Ishikawa (cell line): ENCODE results near the gene USP11.

Source experiments
- CEBPB ChIP-seq: IDR thresholded peaks from 2 replicates; pipeline ENCODE4 v1.6.1; 2012
- CREB1 ChIP-seq: IDR thresholded peaks from 2 replicates; pipeline ENCODE4 v1.6.1; 2012; ENCODE audit warnings: low read depth
- EGR1 ChIP-seq: IDR thresholded peaks from 2 replicates; pipeline ENCODE4 v1.6.1; 2012
- EP300 ChIP-seq: IDR thresholded peaks from 2 replicates; pipeline ENCODE4 v1.6.1; 2012; ENCODE audit warnings: borderline replicate concordance
- FOXM1 ChIP-seq: IDR thresholded peaks from 2 replicates; pipeline ENCODE4 v1.6.1; 2012; ENCODE audit warnings: low read depth, borderline replicate concordance
- MAX ChIP-seq: IDR thresholded peaks from 2 replicates; pipeline ENCODE4 v1.6.1; 2012
- NFIC ChIP-seq: IDR thresholded peaks from 2 replicates; pipeline ENCODE4 v1.6.1; 2012
- RAD21 ChIP-seq: IDR thresholded peaks from 2 replicates; pipeline ENCODE4 v1.6.1; 2012; ENCODE audit warnings: low read depth
- REST ChIP-seq: IDR thresholded peaks from 2 replicates; pipeline ENCODE4 v1.6.1; 2012; ENCODE audit warnings: low read depth, mild to moderate bottlenecking
- TAF1 ChIP-seq: IDR thresholded peaks from 2 replicates; pipeline ENCODE4 v1.6.1; 2012; ENCODE audit warnings: low read depth, mild to moderate bottlenecking
- TCF12 ChIP-seq: IDR thresholded peaks from 2 replicates; pipeline ENCODE4 v1.6.1; 2012; ENCODE audit warnings: low read depth
- TEAD4 ChIP-seq: IDR thresholded peaks from 2 replicates; pipeline ENCODE4 v1.6.1; 2012
- USF1 ChIP-seq: IDR thresholded peaks from 2 replicates; pipeline ENCODE4 v1.6.1; 2012
- YY1 ChIP-seq: IDR thresholded peaks from 2 replicates; pipeline ENCODE4 v1.6.1; 2012; ENCODE audit warnings: low read depth
- ZBTB7A ChIP-seq: IDR thresholded peaks from 2 replicates; pipeline ENCODE4 v1.6.1; 2012; ENCODE audit warnings: low read depth

Gene USP11

DNA sequence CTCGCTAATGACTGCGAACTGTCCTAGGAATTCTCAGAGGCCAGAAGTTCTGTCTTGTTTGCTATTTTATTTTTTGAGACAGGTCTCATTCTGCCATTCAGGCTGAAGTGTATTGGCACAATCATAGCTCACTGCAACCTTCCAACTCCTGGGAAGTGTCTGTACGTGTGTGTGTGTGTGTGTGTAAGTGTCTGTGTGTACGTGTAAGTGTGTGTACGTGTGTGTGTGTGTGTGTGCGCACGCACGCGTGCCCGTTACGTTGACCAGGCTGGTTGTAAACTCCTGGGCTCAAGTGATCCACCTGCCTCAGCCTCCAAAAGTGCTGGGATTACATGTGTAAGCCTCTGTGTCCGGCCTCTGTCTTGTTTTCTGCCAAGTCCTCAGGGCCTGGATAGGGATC lies 24.7 kb upstream of the USP11 start:
- no peak for TF ChIP-seq TAF1
- TF ChIP-seq RAD21, result no peak
- TF ChIP-seq EP300, result no peak
- TF ChIP-seq FOXM1, result no peak
- no peak for TF ChIP-seq NFIC
- no peak for TF ChIP-seq ZBTB7A
- no peak for TF ChIP-seq CEBPB
- TF ChIP-seq YY1, result no peak
- TF ChIP-seq TCF12, result no peak
- no peak for TF ChIP-seq TEAD4
- TF ChIP-seq USF1, result no peak
- no peak for TF ChIP-seq REST
- no peak for TF ChIP-seq EGR1
- TF ChIP-seq CREB1, result no peak
- no peak for TF ChIP-seq MAX

DNA sequence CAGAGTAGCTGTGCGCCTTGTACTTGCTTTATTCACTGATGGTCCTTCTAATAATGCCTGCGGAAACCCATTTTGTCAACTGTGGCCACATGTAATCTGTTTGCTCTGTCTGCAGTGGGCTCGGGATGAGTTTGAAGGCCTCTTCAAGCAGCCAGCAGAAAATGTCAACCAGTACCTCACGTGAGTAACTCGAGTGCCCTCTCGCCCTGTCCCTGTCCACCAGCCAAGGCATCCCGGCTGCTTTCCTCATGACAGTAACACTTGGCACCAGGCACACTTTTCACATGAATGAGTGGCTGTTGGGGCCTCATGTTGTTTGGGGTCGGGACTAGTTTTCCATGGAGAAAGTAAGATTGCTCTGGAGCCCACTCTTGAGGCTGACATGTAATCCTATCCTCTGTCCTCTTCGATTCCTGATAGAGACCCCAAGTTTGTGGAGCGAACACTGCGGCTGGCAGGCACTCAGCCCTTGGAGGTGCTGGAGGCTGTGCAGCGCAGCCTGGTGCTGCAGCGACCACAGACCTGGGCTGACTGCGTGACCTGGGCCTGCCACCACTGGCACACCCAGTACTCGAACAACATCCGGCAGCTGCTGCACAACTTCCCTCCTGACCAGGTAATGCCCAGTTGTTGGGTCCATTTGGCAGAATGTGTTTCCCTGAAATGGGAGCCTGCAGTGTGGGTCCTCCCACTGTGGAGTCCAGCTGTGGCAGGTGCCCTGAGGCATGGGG lies 23.1 kb upstream of the USP11 start:
- no peak for TF ChIP-seq EP300
- no peak for TF ChIP-seq RAD21
- TF ChIP-seq ZBTB7A, result no peak
- no peak for TF ChIP-seq MAX
- no peak for TF ChIP-seq REST
- TF ChIP-seq EGR1, result no peak
- no peak for TF ChIP-seq YY1
- TF ChIP-seq NFIC, result no peak
- TF ChIP-seq CEBPB, result no peak
- TF ChIP-seq TCF12, result no peak

DNA sequence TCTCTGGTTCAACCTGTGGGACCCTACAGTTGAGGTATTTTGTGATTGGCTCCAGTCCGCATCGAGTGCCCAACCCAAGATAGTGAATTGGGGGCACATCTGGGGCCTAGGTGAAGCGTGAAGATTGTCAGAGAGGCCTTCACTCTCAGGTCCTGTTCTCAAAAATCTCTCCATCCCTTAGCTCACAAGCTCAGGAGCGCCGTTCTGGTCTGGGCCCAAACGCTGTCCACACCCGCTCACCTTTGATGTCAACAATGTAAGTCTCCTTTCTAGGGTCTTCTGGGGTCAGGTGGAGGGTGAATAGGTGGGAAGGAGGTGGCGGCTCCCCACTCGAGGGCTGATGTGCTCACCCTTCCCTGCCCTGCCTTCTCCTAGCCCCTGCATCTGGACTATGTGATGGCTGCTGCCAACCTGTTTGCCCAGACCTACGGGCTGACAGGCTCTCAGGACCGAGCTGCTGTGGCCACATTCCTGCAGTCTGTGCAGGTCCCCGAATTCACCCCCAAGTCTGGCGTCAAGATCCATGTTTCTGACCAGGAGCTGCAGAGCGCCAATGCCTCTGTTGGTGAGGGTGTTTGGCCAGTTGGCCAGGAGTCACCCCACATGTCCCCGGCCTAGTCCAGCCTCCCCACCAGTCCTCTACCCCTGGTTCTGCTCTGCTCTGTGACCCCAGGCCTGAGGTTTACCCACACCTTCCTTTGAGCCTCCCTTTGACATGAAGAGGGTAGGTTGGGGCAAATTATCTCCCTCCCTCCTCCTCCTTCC lies 22.0 kb upstream of the USP11 start:
- no peak for TF ChIP-seq ZBTB7A
- no peak for TF ChIP-seq EGR1
- no peak for TF ChIP-seq USF1
- TF ChIP-seq MAX, result no peak
- TF ChIP-seq TCF12, result no peak
- no peak for TF ChIP-seq TEAD4
- no peak for TF ChIP-seq YY1
- no peak for TF ChIP-seq TAF1
- no peak for TF ChIP-seq FOXM1
- TF ChIP-seq CEBPB, result no peak
- no peak for TF ChIP-seq NFIC

- TF ChIP-seq TAF1 (no peak), TCF12 (no peak), CEBPB (no peak), NFIC (no peak), EGR1 (no peak), MAX (no peak), EP300 (no peak), FOXM1 (no peak), YY1 (no peak), USF1 (no peak), REST (no peak), RAD21 (no peak), ZBTB7A (no peak), CREB1 (no peak), TEAD4 (no peak)
These were observed 20.2 kb upstream of the USP11 start for GRCh38 chrX:47212381-47213293.
